ENCODE data around the gene MUC2.

DNA sequence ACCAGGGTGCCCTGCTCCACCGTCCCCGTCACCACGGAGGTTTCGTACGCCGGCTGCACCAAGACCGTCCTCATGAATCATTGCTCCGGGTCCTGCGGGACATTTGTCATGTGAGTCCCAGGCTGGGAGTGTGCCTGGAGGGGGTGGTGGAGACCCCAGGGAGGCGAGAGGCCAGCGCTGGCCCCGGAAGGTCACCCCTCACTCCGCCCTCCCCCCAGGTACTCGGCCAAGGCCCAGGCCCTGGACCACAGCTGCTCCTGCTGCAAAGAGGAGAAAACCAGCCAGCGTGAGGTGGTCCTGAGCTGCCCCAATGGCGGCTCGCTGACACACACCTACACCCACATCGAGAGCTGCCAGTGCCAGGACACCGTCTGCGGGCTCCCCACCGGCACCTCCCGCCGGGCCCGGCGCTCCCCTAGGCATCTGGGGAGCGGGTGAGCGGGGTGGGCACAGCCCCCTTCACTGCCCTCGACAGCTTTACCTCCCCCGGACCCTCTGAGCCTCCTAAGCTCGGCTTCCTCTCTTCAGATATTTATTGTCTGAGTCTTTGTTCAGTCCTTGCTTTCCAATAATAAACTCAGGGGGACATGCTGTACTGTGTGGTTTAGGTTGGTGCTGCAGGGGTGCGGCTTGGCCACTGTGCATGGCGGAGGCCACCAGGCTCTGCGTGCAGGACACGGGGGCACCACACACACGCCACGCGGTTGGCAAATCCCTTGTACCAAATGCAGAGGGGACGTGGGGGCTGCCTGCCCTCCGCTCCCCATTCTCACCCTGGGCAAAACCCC, 35.4 kb downstream of the MUC2 start:
- TF ChIP-seq, protein P1, sequence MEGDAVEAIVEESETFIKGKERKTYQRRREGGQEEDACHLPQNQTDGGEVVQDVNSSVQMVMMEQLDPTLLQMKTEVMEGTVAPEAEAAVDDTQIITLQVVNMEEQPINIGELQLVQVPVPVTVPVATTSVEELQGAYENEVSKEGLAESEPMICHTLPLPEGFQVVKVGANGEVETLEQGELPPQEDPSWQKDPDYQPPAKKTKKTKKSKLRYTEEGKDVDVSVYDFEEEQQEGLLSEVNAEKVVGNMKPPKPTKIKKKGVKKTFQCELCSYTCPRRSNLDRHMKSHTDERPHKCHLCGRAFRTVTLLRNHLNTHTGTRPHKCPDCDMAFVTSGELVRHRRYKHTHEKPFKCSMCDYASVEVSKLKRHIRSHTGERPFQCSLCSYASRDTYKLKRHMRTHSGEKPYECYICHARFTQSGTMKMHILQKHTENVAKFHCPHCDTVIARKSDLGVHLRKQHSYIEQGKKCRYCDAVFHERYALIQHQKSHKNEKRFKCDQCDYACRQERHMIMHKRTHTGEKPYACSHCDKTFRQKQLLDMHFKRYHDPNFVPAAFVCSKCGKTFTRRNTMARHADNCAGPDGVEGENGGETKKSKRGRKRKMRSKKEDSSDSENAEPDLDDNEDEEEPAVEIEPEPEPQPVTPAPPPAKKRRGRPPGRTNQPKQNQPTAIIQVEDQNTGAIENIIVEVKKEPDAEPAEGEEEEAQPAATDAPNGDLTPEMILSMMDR (IDR thresholded peaks at IDR 0.05; ENCODE audit: low read depth, low read length) = no peak
- TF ChIP-seq, protein P2, sequence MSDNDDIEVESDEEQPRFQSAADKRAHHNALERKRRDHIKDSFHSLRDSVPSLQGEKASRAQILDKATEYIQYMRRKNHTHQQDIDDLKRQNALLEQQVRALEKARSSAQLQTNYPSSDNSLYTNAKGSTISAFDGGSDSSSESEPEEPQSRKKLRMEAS (IDR thresholded peaks at IDR 0.05; ENCODE audit: low read depth, low read length) = no peak
- no peak for TF ChIP-seq POLR2A (IDR thresholded peaks at IDR 0.05; ENCODE audit: extremely low read depth, insufficient read length)
